SK-N-SH treated with all-trans-retinoic acid at 6 μM for 48 hours (cell line): ENCODE results near the gene CLCN4.

Experiments
- ATAC-seq: fragments of 200-7000 bp; cut with Tn5 transposase; 3 replicates; pipeline ENCODE4 v1.9.1; 2020; ENCODE audit warnings: mild to moderate bottlenecking, moderate library complexity
- ARNTL ChIP-seq: fragments of 450-650 bp; formaldehyde crosslinking; IDR thresholded peaks from 2 replicates; pipeline ENCODE4 v1.5.0; 2020; ENCODE audit warnings: low read depth, mild to moderate bottlenecking, moderate library complexity, borderline replicate concordance
- BACH2 ChIP-seq: fragments of 250-450 bp; sonication (Bioruptor Pico); IDR thresholded peaks from 2 replicates; pipeline ENCODE4 v1.9.0; 2021; ENCODE audit warnings: mild to moderate bottlenecking, borderline replicate concordance
- CREB5 ChIP-seq: fragments of 250-450 bp; sonication (Bioruptor Pico); IDR thresholded peaks from 2 replicates; pipeline ENCODE4 v1.5.1; 2020; ENCODE audit warnings: low read depth, mild to moderate bottlenecking, moderate library complexity
- CSDC2 ChIP-seq: fragments of 250-450 bp; sonication (Bioruptor Pico); IDR thresholded peaks from 2 replicates; pipeline ENCODE4 v1.5.0; 2020; ENCODE audit warnings: mild to moderate bottlenecking, moderate library complexity
- CSRNP3 ChIP-seq: fragments of 250-450 bp; sonication (Bioruptor Pico); IDR thresholded peaks from 2 replicates; pipeline ENCODE4 v1.5.1; 2021; ENCODE audit warnings: mild to moderate bottlenecking, moderate library complexity
- ESRRG ChIP-seq: fragments of 250-450 bp; sonication (Bioruptor Pico); IDR thresholded peaks from 2 replicates; pipeline ENCODE4 v1.6.1; 2021; ENCODE audit warnings: mild to moderate bottlenecking
- GLIS3 ChIP-seq: fragments of 250-450 bp; sonication (Bioruptor Pico); IDR thresholded peaks from 2 replicates; pipeline ENCODE4 v1.5.0; 2020; ENCODE audit warnings: mild to moderate bottlenecking, moderate library complexity
- ISL1 ChIP-seq: fragments of 250-450 bp; sonication (Bioruptor Pico); IDR thresholded peaks from 2 replicates; pipeline ENCODE4 v2.1.2; 2022; ENCODE audit warnings: mild to moderate bottlenecking, moderate library complexity
- OSR1 ChIP-seq: fragments of 250-450 bp; sonication (Bioruptor Pico); IDR thresholded peaks from 2 replicates; pipeline ENCODE4 v1.8.0; 2022; ENCODE audit warnings: moderate library complexity, mild to moderate bottlenecking, inconsistent platforms
- PATZ1 ChIP-seq: fragments of 250-450 bp; sonication (Bioruptor Pico); IDR thresholded peaks from 2 replicates; pipeline ENCODE4 v1.8.0; 2020; ENCODE audit warnings: mild to moderate bottlenecking, moderate library complexity, borderline replicate concordance
- POU6F1 ChIP-seq: fragments of 250-450 bp; sonication (Bioruptor Pico); IDR thresholded peaks from 2 replicates; pipeline ENCODE4 v1.8.0; 2021; ENCODE audit warnings: low read depth, mild to moderate bottlenecking, moderate library complexity, borderline replicate concordance
- PPARA ChIP-seq: fragments of 250-450 bp; sonication (Bioruptor Pico); IDR thresholded peaks from 2 replicates; pipeline ENCODE4 v1.5.0; 2020; ENCODE audit warnings: mild to moderate bottlenecking, borderline replicate concordance
- RARB ChIP-seq: fragments of 250-450 bp; sonication (Bioruptor Pico); IDR thresholded peaks from 2 replicates; pipeline ENCODE4 v1.8.0; 2021; ENCODE audit warnings: mild to moderate bottlenecking, moderate library complexity
- SNAI2 ChIP-seq: fragments of 250-450 bp; sonication (Bioruptor Pico); IDR thresholded peaks from 2 replicates; pipeline ENCODE4 v1.5.0; 2020; ENCODE audit warnings: mild to moderate bottlenecking, moderate library complexity
- TCF4 ChIP-seq: fragments of 250-450 bp; sonication (Bioruptor Pico); IDR thresholded peaks from 2 replicates; pipeline ENCODE4 v1.8.0; 2021; ENCODE audit warnings: mild to moderate bottlenecking, moderate library complexity, borderline replicate concordance
- TOX ChIP-seq: fragments of 250-450 bp; sonication (Bioruptor Pico); IDR thresholded peaks from 2 replicates; pipeline ENCODE4 v1.8.0; 2021; ENCODE audit warnings: mild to moderate bottlenecking, moderate library complexity, borderline replicate concordance
- TSHZ2 ChIP-seq: fragments of 250-450 bp; sonication (Bioruptor Pico); IDR thresholded peaks from 2 replicates; pipeline ENCODE4 v1.5.0; 2020; ENCODE audit warnings: mild to moderate bottlenecking, moderate library complexity
- ZC3H10 ChIP-seq: fragments of 250-450 bp; sonication (Bioruptor Pico); IDR thresholded peaks from 2 replicates; pipeline ENCODE4 v1.5.1; 2021; ENCODE audit warnings: mild to moderate bottlenecking, moderate library complexity
- ZFP30 ChIP-seq: fragments of 450-650 bp; formaldehyde crosslinking; IDR thresholded peaks from 2 replicates; pipeline ENCODE4 v1.5.0; 2022; ENCODE audit warnings: mild to moderate bottlenecking, moderate library complexity
- ZNF565 ChIP-seq: fragments of 450-650 bp; formaldehyde crosslinking; conservative IDR thresholded peaks from 2 replicates; pipeline ENCODE4 v1.5.0; 2020; ENCODE audit warnings: low read depth, mild to moderate bottlenecking, moderate library complexity
- ZNF70 ChIP-seq: fragments of 450-650 bp; formaldehyde crosslinking; IDR thresholded peaks from 2 replicates; pipeline ENCODE4 v1.5.0; 2020; ENCODE audit warnings: mild to moderate bottlenecking, moderate library complexity
- ZNF8 ChIP-seq: fragments of 450-650 bp; formaldehyde crosslinking; IDR thresholded peaks from 2 replicates; pipeline ENCODE4 v1.5.0; 2020; ENCODE audit warnings: mild to moderate bottlenecking, moderate library complexity

Gene CLCN4

GRCh38 chrX:10198254-10198653 is 41.5 kb downstream of the CLCN4 start:
- ATAC-seq, result no peak
- no peak for TF ChIP-seq POU6F1
- no peak for TF ChIP-seq TSHZ2 (CRISPR knock-in tag)
- TF ChIP-seq SNAI2 (CRISPR knock-in tag), result no peak
- TF ChIP-seq ISL1 (CRISPR knock-in tag), result no peak
- no peak for TF ChIP-seq ZC3H10 (CRISPR knock-in tag)
- no peak for TF ChIP-seq ZNF70 (CRISPR knock-in tag)
- TF ChIP-seq ZNF565 (CRISPR knock-in tag), result no peak
- no peak for TF ChIP-seq TOX (CRISPR knock-in tag)
- no peak for TF ChIP-seq RARB
- TF ChIP-seq ESRRG (CRISPR knock-in tag), result no peak
- TF ChIP-seq BACH2 (CRISPR knock-in tag), result no peak
- TF ChIP-seq TCF4 (CRISPR knock-in tag), result no peak
- TF ChIP-seq ZFP30, result no peak
- TF ChIP-seq CSRNP3 (CRISPR knock-in tag), result no peak
- TF ChIP-seq ARNTL (CRISPR knock-in tag), result no peak
- TF ChIP-seq PPARA (CRISPR knock-in tag), result no peak
- no peak for TF ChIP-seq CSDC2 (CRISPR knock-in tag)
- TF ChIP-seq ZNF8 (CRISPR knock-in tag), result no peak
- TF ChIP-seq CREB5, result no peak
- TF ChIP-seq OSR1 (CRISPR knock-in tag), result no peak

GRCh38 chrX:10199212-10199611 is 42.4 kb downstream of the CLCN4 start:
- no peak for ATAC-seq
- no peak for TF ChIP-seq ZNF8 (CRISPR knock-in tag)
- TF ChIP-seq PPARA (CRISPR knock-in tag), result no peak
- TF ChIP-seq RARB, result no peak
- no peak for TF ChIP-seq POU6F1
- no peak for TF ChIP-seq CREB5
- TF ChIP-seq PATZ1 (CRISPR knock-in tag), result no peak
- no peak for TF ChIP-seq TCF4 (CRISPR knock-in tag)
- TF ChIP-seq BACH2 (CRISPR knock-in tag), result no peak
- TF ChIP-seq ZNF70 (CRISPR knock-in tag), result no peak
- no peak for TF ChIP-seq GLIS3 (CRISPR knock-in tag)
